Testis (tissue), 2 donors: ENCODE results near the gene CDK2AP2.

ENCODE experiments used
- CTCF ChIP-seq, 3 experiments: fragments of 450-650 bp in 2 of 3; fragments of 200-600 bp in 1 of 3; sonication (generic) in 1 of 3; IDR thresholded peaks; one replicate each; pipeline ENCODE4 v1.5.1; 2016 to 2019; ENCODE audit warnings: antibody characterized with exemption in 3 of 3, mild to moderate bottlenecking in 2 of 3, moderate library complexity in 1 of 3
- POLR2A ChIP-seq: fragments of 450-650 bp; IDR thresholded peaks from one replicate; pipeline ENCODE4 v1.6.1; 2017; ENCODE audit warnings: antibody characterized with exemption, mild to moderate bottlenecking, moderate library complexity

DNA sequence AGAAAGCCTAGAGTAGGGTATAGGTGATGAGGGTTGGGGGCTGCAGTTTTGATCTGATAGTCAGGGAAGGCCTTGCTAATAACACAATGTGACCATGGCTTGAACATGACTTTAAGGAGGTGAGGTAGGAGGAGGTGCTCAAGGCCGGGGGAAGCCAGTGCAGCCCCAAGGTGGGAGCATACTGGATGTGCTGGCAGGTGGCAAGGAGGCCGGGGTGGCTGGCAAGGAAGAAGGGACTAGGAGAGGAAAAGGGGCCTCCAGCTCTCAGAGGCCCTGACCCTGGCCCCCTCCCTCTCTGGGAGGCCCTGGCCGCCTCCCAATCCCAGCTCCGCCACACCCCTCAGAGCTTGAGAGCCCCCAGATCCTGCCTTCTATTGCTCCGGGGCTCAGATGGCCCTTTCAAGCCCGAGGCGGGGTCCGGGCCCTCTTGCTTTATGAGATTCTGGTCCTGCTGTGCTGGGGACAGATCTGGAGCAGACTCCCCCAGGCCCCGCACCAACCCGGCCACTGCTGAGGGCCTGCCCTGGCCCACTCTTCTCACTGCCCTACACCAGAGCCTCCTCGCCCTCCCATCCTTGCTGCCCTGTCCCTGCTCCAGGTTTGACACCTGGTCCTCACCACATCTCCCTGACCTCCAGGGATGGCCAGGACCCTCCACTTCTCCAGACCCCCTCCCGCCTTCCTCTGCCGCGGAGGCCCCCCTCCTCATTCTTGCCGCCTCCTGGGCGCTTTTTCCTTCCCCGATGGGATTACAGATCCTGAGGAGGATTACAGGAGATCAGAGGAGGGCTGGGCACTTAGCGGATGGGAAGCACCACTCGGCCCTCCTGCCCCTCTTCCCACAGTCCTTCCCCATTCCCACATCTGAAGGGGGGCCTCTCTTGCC lies 4.6 kb downstream of the CDK2AP2 start:
- no peak for TF ChIP-seq POLR2A
- no peak for TF ChIP-seq CTCF (IDR thresholded peaks at IDR 0.05)
